H9 (cell line): ENCODE data around the gene MAP3K7. TPM values are rescaled to one million over a fixed set of nuclear protein-coding genes. Genes with fewer than 3 reads are reported as not detected.

Source experiments
- DNase-seq: peaks from one replicate; pipeline ENCODE4 v3.0.0-alpha.2; 2017
- H2AFZ ChIP-seq: one replicate; pipeline ENCODE4 v1.6.1; 2013; ENCODE audit warnings: mild to moderate bottlenecking, low read length, control low read depth, moderate library complexity
- H2AK5ac ChIP-seq: 2 replicates; pipeline ENCODE4 v1.6.1; 2013; ENCODE audit warnings: low read length, control low read depth, mixed read lengths; ENCODE audit not compliant: insufficient read length
- H2BK120ac ChIP-seq: one replicate; pipeline ENCODE4 v1.6.1; 2013; ENCODE audit warnings: low read depth, mild to moderate bottlenecking, low read length, control low read depth, inconsistent platforms; ENCODE audit not compliant: poor library complexity, severe bottlenecking
- H2BK12ac ChIP-seq: 2 replicates; pipeline ENCODE4 v1.6.1; 2013; ENCODE audit warnings: low read length, control low read depth, mixed read lengths, low read depth; ENCODE audit not compliant: insufficient read length
- H2BK15ac ChIP-seq: 2 replicates; pipeline ENCODE4 v1.6.1; 2013; ENCODE audit warnings: low read depth, low read length, control low read depth
- H2BK20ac ChIP-seq: one replicate; pipeline ENCODE4 v1.6.1; 2013; ENCODE audit warnings: low read depth, mild to moderate bottlenecking, low read length, control low read depth, inconsistent platforms; ENCODE audit not compliant: poor library complexity, severe bottlenecking
- H2BK5ac ChIP-seq: 2 replicates; pipeline ENCODE4 v1.6.1; 2013; ENCODE audit warnings: low read length, control low read depth, mixed read lengths; ENCODE audit not compliant: insufficient read length
- H3K14ac ChIP-seq: 2 replicates; pipeline ENCODE4 v1.6.1; 2013; ENCODE audit warnings: low read length, control low read depth; ENCODE audit not compliant: insufficient read depth
- H3K18ac ChIP-seq: 2 replicates; pipeline ENCODE4 v1.6.1; 2013; ENCODE audit warnings: low read depth, mild to moderate bottlenecking, mixed read lengths, low read length, control low read depth; ENCODE audit not compliant: insufficient read length
- H3K23ac ChIP-seq: 2 replicates; pipeline ENCODE4 v1.6.1; 2013; ENCODE audit warnings: low read length, control low read depth, mixed read lengths, low read depth; ENCODE audit not compliant: insufficient read length
- H3K23me2 ChIP-seq: 2 replicates; pipeline ENCODE4 v1.6.1; 2013; ENCODE audit warnings: low read depth, mild to moderate bottlenecking, mixed read lengths, low read length, control low read depth; ENCODE audit not compliant: insufficient read length, poor library complexity, severe bottlenecking
- H3K27ac ChIP-seq: 2 replicates; pipeline ENCODE4 v1.5.1; 2013; ENCODE audit warnings: low read length, control low read depth, mixed read lengths, low read depth; ENCODE audit not compliant: insufficient read length
- H3K27me3 ChIP-seq: 2 replicates; pipeline ENCODE4 v1.6.1; 2013; ENCODE audit warnings: low read length, control low read depth, inconsistent platforms; ENCODE audit not compliant: insufficient read depth
- H3K4ac ChIP-seq: 2 replicates; pipeline ENCODE4 v1.6.1; 2013; ENCODE audit warnings: low read depth, mild to moderate bottlenecking, control low read depth, inconsistent platforms, low read length, moderate library complexity
- H3K4me1 ChIP-seq: 2 replicates; pipeline ENCODE4 v1.6.1; 2013; ENCODE audit warnings: low read length, control low read depth, inconsistent platforms; ENCODE audit not compliant: insufficient read depth
- H3K4me2 ChIP-seq: 2 replicates; pipeline ENCODE4 v1.6.1; 2013; ENCODE audit warnings: low read length, control low read depth, mixed read lengths; ENCODE audit not compliant: insufficient read length, insufficient read depth
- H3K56ac ChIP-seq: 2 replicates; pipeline ENCODE4 v1.6.1; 2013; ENCODE audit warnings: low read depth, mild to moderate bottlenecking, mixed read lengths, low read length, control low read depth; ENCODE audit not compliant: insufficient read length
- H3K79me1 ChIP-seq: 2 replicates; pipeline ENCODE4 v1.6.1; 2013; ENCODE audit warnings: low read depth, mild to moderate bottlenecking, moderate library complexity, low read length, control low read depth, inconsistent platforms; ENCODE audit not compliant: insufficient read depth, poor library complexity, severe bottlenecking
- H3K79me2 ChIP-seq: 2 replicates; pipeline ENCODE4 v1.6.1; 2013; ENCODE audit warnings: low read length, control low read depth, inconsistent platforms; ENCODE audit not compliant: insufficient read depth
- H3K9ac ChIP-seq: 2 replicates; pipeline ENCODE4 v1.6.1; 2013; ENCODE audit warnings: low read length, control low read depth, mixed read lengths; ENCODE audit not compliant: insufficient read length; ENCODE audit errors: extremely low read depth
- H3K9me3 ChIP-seq: one replicate; pipeline ENCODE4 v1.6.1; 2013; ENCODE audit warnings: low read depth, low read length, inconsistent platforms; ENCODE audit not compliant: control insufficient read depth
- H3T11ph ChIP-seq: one replicate; pipeline ENCODE4 v1.6.1; 2013; ENCODE audit warnings: mild to moderate bottlenecking, low read length, control low read depth, inconsistent platforms
- H4K20me1 ChIP-seq: one replicate; pipeline ENCODE4 v1.6.1; 2013; ENCODE audit not compliant: control insufficient read depth, insufficient read length, insufficient read depth
- H4K5ac ChIP-seq: 2 replicates; pipeline ENCODE4 v1.6.1; 2013; ENCODE audit warnings: low read depth, mild to moderate bottlenecking, mixed read lengths, low read length, control low read depth; ENCODE audit not compliant: insufficient read length
- H4K8ac ChIP-seq: replicated peaks from 2 replicates; pipeline ENCODE4 v1.6.1; 2013; ENCODE audit warnings: low read length, control low read depth, mixed read lengths, low read depth; ENCODE audit not compliant: insufficient read length
- H4K91ac ChIP-seq: 2 replicates; pipeline ENCODE4 v1.6.1; 2013; ENCODE audit warnings: low read depth, mild to moderate bottlenecking, moderate library complexity, mixed read lengths, low read length, control low read depth; ENCODE audit not compliant: insufficient read length
- H3K27ac Mint-ChIP-seq, 3 experiments: 2 replicates in 2 of 3; 3 replicates in 1 of 3; pipeline ENCODE4 v1.8.0; 2020 to 2021; ENCODE audit warnings: mixed read lengths in 3 of 3, mild to moderate bottlenecking in 1 of 3, moderate library complexity in 1 of 3
- H3K27me3 Mint-ChIP-seq: 2 replicates; pipeline ENCODE4 v1.8.0; 2021; ENCODE audit warnings: low read depth, mild to moderate bottlenecking, moderate library complexity, mixed read lengths
- H3K36me3 Mint-ChIP-seq, 3 experiments: 2 replicates in 2 of 3; 3 replicates in 1 of 3; pipeline ENCODE4 v1.8.0; 2020 to 2021; ENCODE audit warnings: low read depth in 3 of 3, mixed read lengths in 3 of 3; ENCODE audit not compliant: insufficient read depth in 1 of 3
- H3K4me1 Mint-ChIP-seq, 2 experiments: 2 replicates each; pipeline ENCODE4 v1.8.0; 2020; ENCODE audit warnings: mixed read lengths in 2 of 2
- H3K4me3 Mint-ChIP-seq, 2 experiments: 2 replicates in 1 of 2; 3 replicates in 1 of 2; pipeline ENCODE4 v1.8.0; 2020 to 2021; ENCODE audit warnings: mild to moderate bottlenecking in 2 of 2, mixed read lengths in 2 of 2, moderate library complexity in 1 of 2
- H3K9me3 Mint-ChIP-seq, 2 experiments: 2 replicates in 1 of 2; 3 replicates in 1 of 2; pipeline ENCODE4 v1.8.0; 2020; ENCODE audit warnings: mild to moderate bottlenecking in 2 of 2, mixed read lengths in 2 of 2, moderate library complexity in 1 of 2
- CTCF ChIP-seq: fragments of 200-600 bp; sonication (generic); conservative IDR thresholded peaks from 3 replicates; pipeline ENCODE4 v1.8.0; 2021; ENCODE audit warnings: antibody characterized with exemption, mild to moderate bottlenecking
- WGBS: extraction: QIAGEN DNeasy Blood & Tissue Kit; methylation state at CpG from one replicate; pipeline ENCODE4 v1.1.7; 2013; ENCODE audit warnings: missing lambda C conversion rate, low lambda C conversion rate, mixed read lengths; ENCODE audit not compliant: insufficient read length; ENCODE audit errors: extremely low coverage; 5-methylcytosine and 5-hydroxymethylcytosine counted together
- total RNA-seq: library from RNA; stranded (reverse); gene quantifications from 2 replicates; pipeline ENCODE4 v1.2.1, GENCODE V29; 2021

The MAP3K7 gene
- total RNA-seq, 1 experiment from 2014 or later: 31.3 TPM

DNA sequence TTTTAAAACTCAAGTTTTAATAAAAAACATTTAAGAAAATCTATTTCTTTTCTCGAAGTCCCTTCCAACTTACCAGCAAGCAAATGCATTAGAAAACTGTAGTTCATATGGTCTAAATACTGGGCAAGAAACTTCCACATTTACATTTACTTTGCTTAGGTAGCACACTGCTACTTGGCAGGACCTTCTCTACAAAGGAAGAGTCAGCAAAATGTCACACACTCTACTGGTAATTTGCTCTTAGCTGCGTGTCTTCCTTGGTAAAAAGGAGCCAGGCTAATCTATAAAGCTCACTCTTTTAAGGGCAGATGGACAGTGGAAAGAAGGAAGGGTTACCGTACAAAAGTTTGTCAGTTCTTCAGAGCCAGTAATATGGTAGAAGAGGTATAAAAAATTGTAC is 45.7 kb downstream of the MAP3K7 start:
- H3K23ac ChIP-seq: no peak overlapping the region
- no peaks in the 10 kb centered on the region for H4K20me1 ChIP-seq
- no peak overlapping the region for H2AK5ac ChIP-seq
- TF ChIP-seq CTCF: no peak
- WGBS: no CpG with 5 or more reads among the region's 3 CpGs
- Mint-ChIP-seq H3K36me3 (peaks cover 11 to 30% (median 22%) of the 10 kb centered on the region in 3 experiments; a peak in 5 of 7 replicates), H3K4me1 (no peaks in the 10 kb centered on the region), H3K27me3 (no peaks in the 10 kb centered on the region), H3K9me3 (no peaks in the 10 kb centered on the region), H3K27ac (no peak overlapping the region), H3K4me3 (no peak overlapping the region)
- no peaks in the 10 kb centered on the region for H3K23me2 ChIP-seq
- H4K91ac ChIP-seq: no peak overlapping the region
- no peak overlapping the region for H2BK12ac ChIP-seq
- H3K18ac ChIP-seq: no peak overlapping the region
- no peak for DNase-seq
- H3K79me2 ChIP-seq: no peaks in the 10 kb centered on the region
- no peak overlapping the region for H3K27ac ChIP-seq
- H3K4ac ChIP-seq: no peak overlapping the region
- no peak overlapping the region for H2BK5ac ChIP-seq
- H2BK120ac ChIP-seq: no peak overlapping the region
- no peak overlapping the region for H4K8ac ChIP-seq
- no peaks in the 10 kb centered on the region for H3K27me3 ChIP-seq
- H2AFZ ChIP-seq: no peak overlapping the region
- no peak overlapping the region for H2BK15ac ChIP-seq
- H3K9me3 ChIP-seq: no peaks in the 10 kb centered on the region
- no peak overlapping the region for H3K14ac ChIP-seq
- H3K79me1 ChIP-seq: no peaks in the 10 kb centered on the region
- no peak overlapping the region for H3K9ac ChIP-seq
- H3K56ac ChIP-seq: no peak overlapping the region
- H3K4me1 ChIP-seq: no peaks in the 10 kb centered on the region
- H3K4me2 ChIP-seq: no peak overlapping the region
- H4K5ac ChIP-seq: no peak overlapping the region
- H3T11ph ChIP-seq: no peak overlapping the region
- no peak overlapping the region for H2BK20ac ChIP-seq
